ENCODE measurements around the gene MYO18A. TPM values are rescaled to one million over a fixed set of nuclear protein-coding genes. Genes with fewer than 3 reads are reported as not detected.

Gene MYO18A
- total and polyA plus RNA-seq, 5 experiments from 2014 or later, result 4.6 to 69.3 (median 12.6) TPM

DNA sequence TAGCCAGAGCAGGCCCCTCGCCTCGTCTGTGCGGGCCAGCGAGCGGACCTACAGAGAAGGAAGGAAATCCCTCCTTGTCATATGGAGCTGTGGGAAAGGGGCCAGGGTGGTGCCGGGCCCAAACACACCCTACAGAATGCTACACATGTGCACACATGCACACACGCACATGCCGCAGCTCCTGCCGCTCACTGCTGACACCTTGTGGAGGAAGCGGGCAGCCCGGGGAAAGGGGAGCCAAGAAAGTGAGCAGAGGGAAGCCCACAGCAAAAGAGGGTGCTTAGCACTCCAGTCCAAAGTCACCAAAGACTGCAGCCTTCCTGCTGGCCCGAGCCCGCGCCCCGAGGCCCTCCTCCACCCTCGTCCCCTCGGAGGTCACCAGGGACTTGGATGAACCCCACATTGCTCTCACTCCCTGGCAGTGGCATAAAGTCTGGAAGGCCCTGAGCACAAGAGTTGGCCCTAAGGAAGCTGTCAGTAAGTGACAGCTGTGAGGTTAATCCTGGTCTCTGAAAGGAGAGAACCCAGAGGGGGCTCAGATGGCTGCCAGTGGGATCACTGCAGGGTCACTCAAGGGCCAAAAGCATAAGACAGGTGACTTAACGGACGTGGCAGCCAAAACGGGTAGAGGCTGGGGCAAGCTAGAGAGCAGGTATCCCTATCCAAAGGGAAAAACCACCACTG is 68.2 kb downstream of the MYO18A start:
- Mint-ChIP-seq H3K27ac (no peak overlapping the region), H3K36me3 (peaks cover 0 to 56% (median 12%) of the 10 kb centered on the region in 3 donors), H3K4me1 (peaks cover 2 to 8% (median 5%) of the 10 kb centered on the region in 4 donors), H3K27me3 (no peaks in the 10 kb centered on the region), H3K4me3 (no peak overlapping the region), H3K9me3 (no peaks in the 10 kb centered on the region)
- ATAC-seq (peak; percentile 76 to 85), DNase-seq (peak; percentile 34 to 78 (median 62))
- POLR2A ChIA-PET, result interaction anchor here (1.8 kb wide), 1 partner anchor 147 kb away, joined by 9 read pairs; no protein-coding TSS in a partner anchor

DNA sequence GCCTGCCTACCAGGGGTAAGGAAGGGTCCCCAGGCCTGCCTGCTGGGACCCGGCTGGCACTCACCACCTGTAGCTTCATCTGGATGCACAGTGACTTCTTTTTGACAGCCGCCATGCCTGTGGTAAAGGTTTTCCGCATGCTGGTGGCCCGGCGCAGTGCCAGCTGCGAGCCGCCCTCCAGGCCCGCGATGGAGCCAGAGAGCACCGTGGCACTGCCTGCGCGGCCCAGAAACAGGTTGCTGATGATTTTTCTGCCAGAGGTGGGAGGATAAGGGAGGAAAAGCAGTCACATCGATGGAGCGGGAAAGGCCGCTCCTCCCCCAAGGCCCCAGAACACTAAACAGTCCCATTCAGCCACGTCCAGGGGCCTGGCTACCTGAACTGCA is 69.8 kb downstream of the MYO18A start:
- peaks cover 0 to 68% (median 12%) of the 10 kb centered on the region in 3 donors for H3K36me3 Mint-ChIP-seq
- no peak overlapping the region for H3K4me3 Mint-ChIP-seq
- ATAC-seq (no peak), DNase-seq (no peak)
- peak overlapping the region in 3 of 10 donors; percentile 27 to 71 (median 40) for H3K27ac Mint-ChIP-seq
- H3K4me1 Mint-ChIP-seq, result peaks cover 0 to 5% (median 0%) of the 10 kb centered on the region in 4 donors
- H3K9me3 Mint-ChIP-seq, result no peaks in the 10 kb centered on the region
- POLR2A ChIA-PET, result interaction anchor here (0.5 to 1.1 kb wide), 2 partner anchors 13 to 612 kb away, joined by 4 to 6 read pairs; no protein-coding TSS in a partner anchor
- no peaks in the 10 kb centered on the region for H3K27me3 Mint-ChIP-seq

DNA sequence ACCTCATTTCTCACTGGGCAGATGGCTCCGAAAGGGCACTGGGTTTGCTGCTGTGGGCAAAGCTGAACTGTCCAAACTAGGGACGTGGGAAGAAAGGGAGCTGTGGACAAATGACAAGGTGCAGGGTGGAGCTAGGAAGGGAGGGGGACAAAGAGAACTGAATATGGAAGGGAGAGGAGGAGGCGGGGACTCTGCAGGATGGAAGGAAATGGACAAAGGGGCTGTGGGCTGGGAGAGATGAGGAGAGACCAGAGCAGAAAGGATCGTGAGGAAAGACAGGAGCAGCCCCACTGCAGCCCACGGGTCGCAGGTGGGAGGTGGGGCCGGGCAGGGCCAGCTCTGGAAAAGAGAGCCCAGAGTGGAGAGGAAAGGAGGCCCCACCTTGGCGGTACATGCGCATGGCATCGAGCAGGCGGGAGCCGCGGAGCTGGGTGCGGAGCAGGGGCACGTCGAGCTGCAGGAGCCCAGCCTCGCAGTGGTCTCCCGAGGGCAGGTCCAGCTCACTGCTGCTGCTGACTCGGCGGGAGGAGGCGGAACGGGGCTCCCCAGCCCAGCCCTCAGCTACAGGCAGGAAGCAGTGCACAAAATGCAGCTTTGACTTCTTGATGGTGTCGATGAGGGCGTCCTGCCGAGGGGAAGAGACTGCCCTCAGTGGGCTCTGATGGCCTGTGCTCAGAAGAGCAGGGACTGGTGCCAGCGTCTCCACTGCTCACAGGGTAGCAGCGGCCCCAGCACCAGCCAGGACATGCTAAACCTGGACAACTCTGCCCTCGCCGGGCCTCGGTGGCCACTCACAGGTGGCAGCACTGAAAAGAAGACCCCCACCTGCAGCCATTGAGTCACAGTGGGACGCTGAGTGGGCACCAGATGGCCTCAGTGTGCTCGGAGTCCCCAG is 70.5 kb downstream of the MYO18A start:
- Mint-ChIP-seq H3K27ac (no peak overlapping the region), H3K4me3 (no peak overlapping the region), H3K4me1 (peaks cover 0 to 5% (median 0%) of the 10 kb centered on the region in 4 donors), H3K9me3 (no peaks in the 10 kb centered on the region), H3K27me3 (no peaks in the 10 kb centered on the region), H3K36me3 (peaks cover 0 to 74% (median 12%) of the 10 kb centered on the region in 3 donors)
- POLR2A ChIA-PET, result interaction anchor here (0.5 to 1.1 kb wide), 2 partner anchors 14 to 612 kb away, joined by 4 to 6 read pairs; no protein-coding TSS in a partner anchor
- DNase-seq (no peak), ATAC-seq (no peak)

DNA sequence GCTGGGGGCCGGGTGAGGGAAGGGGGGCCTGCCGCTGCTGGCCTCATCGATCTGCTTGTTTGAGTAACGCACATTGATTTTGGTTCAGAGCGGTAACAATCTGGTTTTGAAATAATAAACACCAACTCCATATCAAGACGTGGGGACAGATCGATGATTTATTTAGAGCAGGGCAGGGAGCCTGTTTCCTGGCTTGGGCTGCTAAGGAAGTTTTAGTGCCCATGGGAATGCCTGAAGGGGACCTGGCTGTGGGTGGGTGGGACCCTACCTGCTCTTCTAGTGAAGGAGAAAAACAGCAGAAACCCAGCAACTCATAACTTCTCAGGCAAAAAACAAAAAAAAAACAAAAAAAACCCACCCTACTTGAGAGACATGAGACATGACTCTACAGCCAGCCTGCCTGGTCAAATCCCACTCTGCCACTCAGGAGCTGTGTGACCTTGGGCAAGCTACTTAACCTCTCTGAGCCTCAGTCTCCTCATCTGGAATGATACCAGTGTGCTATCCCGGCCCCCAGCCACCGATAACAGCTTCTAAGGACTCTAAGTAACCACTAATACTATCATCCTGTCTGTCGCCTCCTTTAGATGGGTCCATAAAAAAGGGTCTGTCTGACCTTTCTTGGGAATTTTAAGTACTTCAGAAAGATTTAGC is 71.2 kb downstream of the MYO18A start:
- Mint-ChIP-seq H3K27me3 (no peaks in the 10 kb centered on the region), H3K4me1 (peaks cover 0 to 8% (median 0%) of the 10 kb centered on the region in 4 donors), H3K9me3 (no peaks in the 10 kb centered on the region), H3K4me3 (no peak overlapping the region), H3K27ac (peak overlapping the region in 1 of 10 donors; percentile 63), H3K36me3 (peaks cover 5 to 75% (median 12%) of the 10 kb centered on the region in 3 donors)
- POLR2A ChIA-PET, result no interaction called here
- ATAC-seq (no peak), DNase-seq (no peak)

DNA sequence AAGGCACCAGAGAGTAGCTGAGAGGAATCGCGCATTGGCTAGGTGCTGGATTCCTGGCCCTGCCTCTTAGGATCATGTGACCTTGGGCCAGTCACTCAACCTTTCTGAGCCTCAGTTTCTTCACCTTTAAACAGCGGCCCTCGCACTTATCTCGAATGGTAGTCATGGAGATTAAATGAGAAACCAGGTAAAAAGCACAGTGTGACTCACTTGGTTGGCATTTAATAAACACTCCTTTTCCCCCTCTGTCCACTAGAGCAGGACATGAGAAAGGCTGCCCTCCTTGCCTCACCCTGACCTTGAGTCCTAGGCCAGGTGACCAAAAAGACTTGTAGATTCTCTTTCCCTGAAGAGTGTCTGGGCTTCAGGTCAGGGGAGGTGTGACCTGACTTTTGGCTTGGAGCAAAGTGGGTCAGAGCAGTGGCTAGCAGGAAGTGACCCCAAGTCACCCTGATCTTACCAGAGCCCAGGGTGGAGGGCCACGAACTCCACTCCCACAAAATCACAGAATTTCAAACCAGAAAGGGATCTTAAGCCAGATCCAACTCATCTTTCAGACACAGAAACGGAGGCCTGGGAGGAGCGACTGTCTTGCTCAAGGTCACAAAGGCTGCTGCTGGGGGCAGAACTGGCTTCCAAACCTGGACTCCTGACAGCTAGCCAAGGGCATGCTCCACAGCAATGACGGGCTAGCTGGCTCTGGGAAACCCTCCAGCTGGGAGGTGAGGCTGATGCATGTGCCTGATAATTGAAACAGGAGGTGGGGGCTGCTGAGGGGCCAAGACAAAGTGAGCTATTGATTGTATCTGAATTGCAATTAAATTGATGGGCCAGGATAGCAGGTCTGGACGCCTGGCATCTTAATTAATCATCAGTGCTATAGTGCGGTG is 72.0 kb downstream of the MYO18A start:
- DNase-seq (no peak), ATAC-seq (no peak)
- POLR2A ChIA-PET, result no interaction called here
- Mint-ChIP-seq H3K9me3 (no peaks in the 10 kb centered on the region), H3K36me3 (peaks cover 5 to 83% (median 12%) of the 10 kb centered on the region in 3 donors), H3K27me3 (no peaks in the 10 kb centered on the region), H3K4me1 (peaks cover 0 to 8% (median 0%) of the 10 kb centered on the region in 4 donors), H3K4me3 (no peak overlapping the region), H3K27ac (peak overlapping the region in 1 of 10 donors; percentile 63)

DNA sequence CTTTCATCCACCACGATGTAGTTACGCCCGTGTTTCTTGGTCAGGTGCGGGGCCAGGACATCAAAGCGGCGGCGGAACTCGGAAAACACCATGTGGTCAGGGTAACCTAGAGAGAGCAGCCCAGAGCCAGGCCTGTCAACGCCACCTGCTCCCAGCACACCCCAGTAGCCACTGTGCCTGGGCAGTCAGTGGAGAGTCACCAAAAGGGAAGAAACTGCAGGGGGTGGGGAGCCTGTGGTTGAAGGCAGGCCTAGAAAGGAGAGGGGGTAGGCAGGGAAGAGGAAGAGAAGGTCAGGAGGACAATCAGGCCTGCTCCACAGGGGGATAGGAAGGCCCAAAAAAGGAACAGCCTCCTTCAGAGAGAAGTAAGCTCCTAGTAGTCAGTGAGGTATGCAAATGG is 73.1 kb downstream of the MYO18A start:
- Mint-ChIP-seq H3K9me3 (no peaks in the 10 kb centered on the region), H3K4me3 (no peak overlapping the region), H3K36me3 (peaks cover 5 to 80% (median 12%) of the 10 kb centered on the region in 3 donors), H3K4me1 (peaks cover 0 to 13% (median 0%) of the 10 kb centered on the region in 4 donors), H3K27me3 (no peaks in the 10 kb centered on the region), H3K27ac (peak overlapping the region in 2 of 10 donors; percentile 48 to 62)
- ATAC-seq (no peak), DNase-seq (no peak)
- POLR2A ChIA-PET, result no interaction called here

DNA sequence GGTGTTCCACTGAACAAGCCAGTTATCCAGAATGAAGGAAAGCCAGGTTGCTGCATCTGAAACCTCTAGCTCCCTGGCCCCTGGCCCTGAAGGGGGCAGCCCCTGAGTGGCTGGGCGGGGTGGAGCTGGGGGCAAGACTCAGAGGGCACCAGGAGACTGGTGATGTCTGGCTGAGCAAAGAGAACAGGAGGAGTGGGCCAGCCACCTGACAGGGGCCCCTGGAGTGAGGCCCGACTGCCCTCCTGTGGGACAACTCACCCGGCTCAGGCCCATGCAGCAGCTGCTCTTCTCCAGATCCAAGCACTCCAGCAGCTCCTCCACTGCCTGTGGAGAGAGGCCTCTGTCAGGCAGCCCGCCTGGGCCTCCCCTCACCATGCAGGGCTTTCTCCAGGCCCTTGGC is 76.9 kb downstream of the MYO18A start:
- Mint-ChIP-seq H3K36me3 (peaks cover 5 to 78% (median 7%) of the 10 kb centered on the region in 3 donors), H3K27ac (peak overlapping the region in 1 of 10 donors; percentile 89), H3K4me3 (no peak overlapping the region), H3K4me1 (peaks cover 0 to 17% (median 3%) of the 10 kb centered on the region in 4 donors), H3K27me3 (no peaks in the 10 kb centered on the region), H3K9me3 (no peaks in the 10 kb centered on the region)
- ATAC-seq (no peak), DNase-seq (no peak)
- POLR2A ChIA-PET, result no interaction called here

DNA sequence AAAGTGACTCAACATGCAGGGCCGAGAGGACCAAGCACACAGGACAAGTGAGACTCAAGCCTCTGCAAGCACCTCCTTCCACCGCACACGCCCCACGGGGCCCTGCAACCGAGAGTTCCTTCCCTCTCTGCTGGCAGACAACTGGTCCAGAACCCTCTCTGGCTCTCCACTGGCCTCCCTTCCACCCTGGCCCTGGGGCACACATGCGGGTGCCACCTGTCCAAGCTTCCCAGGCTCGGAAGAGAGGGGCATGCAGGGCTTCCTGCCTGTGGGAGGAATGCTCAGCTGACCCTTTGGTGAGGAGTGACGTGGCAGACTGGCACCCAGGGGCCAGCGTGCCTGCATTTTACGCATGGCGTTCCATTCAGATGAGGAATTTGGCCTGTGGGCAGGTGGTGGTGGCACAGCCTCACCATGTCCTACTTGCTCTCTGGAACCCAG is 77.4 kb downstream of the MYO18A start:
- ATAC-seq (no peak), DNase-seq (no peak)
- H3K27ac Mint-ChIP-seq, result peak overlapping the region in 2 of 10 donors; percentile 25 to 89
- peaks cover 0 to 17% (median 3%) of the 10 kb centered on the region in 4 donors for H3K4me1 Mint-ChIP-seq
- no peaks in the 10 kb centered on the region for H3K27me3 Mint-ChIP-seq
- POLR2A ChIA-PET, result no interaction called here
- no peak overlapping the region for H3K4me3 Mint-ChIP-seq
- H3K36me3 Mint-ChIP-seq, result peaks cover 5 to 78% (median 6%) of the 10 kb centered on the region in 3 donors
- no peaks in the 10 kb centered on the region for H3K9me3 Mint-ChIP-seq

DNA sequence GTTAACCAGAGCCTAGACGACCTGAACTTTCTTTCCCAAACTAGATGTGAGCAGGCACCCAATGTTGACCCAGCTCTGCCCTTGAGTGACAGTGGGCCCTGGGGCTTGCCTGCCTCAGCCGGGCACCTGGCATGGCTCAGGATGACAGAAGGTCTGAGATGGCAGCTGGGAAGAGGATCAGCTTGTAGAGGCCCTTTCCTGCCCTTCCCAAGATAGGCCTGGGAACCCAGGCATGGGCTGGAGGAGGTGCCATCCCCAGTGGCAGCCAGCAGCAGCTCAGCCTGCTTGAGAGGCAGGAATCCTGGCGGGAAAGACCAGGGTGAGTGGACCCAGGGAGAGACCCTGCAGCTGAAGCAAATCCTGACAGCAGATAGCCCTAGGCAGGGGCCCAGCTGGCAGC is 78.2 kb downstream of the MYO18A start:
- no peaks in the 10 kb centered on the region for H3K9me3 Mint-ChIP-seq
- peak overlapping the region in 3 of 10 donors; percentile 7 to 89 (median 20) for H3K27ac Mint-ChIP-seq
- no peak for DNase-seq
- POLR2A ChIA-PET, result no interaction called here
- ATAC-seq, result no peak
- H3K4me3 Mint-ChIP-seq, result no peak overlapping the region
- H3K27me3 Mint-ChIP-seq, result no peaks in the 10 kb centered on the region
- H3K4me1 Mint-ChIP-seq, result peaks cover 0 to 16% (median 3%) of the 10 kb centered on the region in 4 donors
- H3K36me3 Mint-ChIP-seq, result peaks cover 5 to 79% (median 9%) of the 10 kb centered on the region in 3 donors

DNA sequence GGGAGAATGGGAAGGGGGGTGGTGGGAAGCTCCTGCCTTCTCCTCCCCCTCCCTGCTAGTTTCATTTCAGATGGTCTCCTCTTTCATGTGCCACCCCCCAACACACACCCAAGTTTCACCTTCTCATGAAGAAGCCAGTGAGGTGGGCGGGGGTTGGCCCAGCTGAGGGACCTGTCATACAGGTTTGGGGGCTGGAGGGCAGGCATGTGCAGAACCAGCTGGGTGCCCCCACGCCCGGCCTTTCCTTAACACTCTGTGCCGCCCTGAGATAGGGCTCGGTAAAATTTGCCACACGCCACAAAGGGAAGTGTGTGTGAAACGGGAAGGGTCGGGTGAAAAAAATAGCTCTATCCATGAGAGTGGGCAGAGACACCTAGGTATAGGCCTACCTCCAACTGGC is 79.9 kb downstream of the MYO18A start:
- H3K4me1 Mint-ChIP-seq, result peaks cover 0 to 13% (median 3%) of the 10 kb centered on the region in 4 donors
- ATAC-seq, result no peak
- no peaks in the 10 kb centered on the region for H3K9me3 Mint-ChIP-seq
- no peaks in the 10 kb centered on the region for H3K27me3 Mint-ChIP-seq
- DNase-seq, result no peak
- H3K36me3 Mint-ChIP-seq, result peaks cover 5 to 73% (median 10%) of the 10 kb centered on the region in 3 donors
- no peak overlapping the region for H3K27ac Mint-ChIP-seq
- POLR2A ChIA-PET, result no interaction called here
- H3K4me3 Mint-ChIP-seq, result no peak overlapping the region

DNA sequence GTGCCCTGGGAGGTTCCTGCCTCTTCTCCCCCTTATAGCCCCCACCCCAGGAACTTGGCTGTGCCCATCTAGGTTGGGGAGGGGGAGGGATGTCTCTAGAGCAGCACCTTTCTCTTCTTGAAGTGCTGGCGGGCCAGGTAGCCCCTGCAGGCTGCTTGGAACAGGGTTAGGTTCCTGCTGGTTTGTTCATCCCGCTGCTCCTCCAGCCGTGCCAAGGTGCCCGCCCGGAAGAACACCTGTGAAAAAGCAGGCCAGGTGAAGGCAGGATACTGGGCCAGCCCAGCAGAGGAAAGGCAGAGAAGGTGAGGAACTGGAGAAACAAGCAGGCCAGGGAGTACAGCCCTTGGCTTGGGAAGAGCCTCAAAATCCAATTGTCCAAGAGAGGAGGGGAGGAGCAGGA is 80.7 kb downstream of the MYO18A start:
- DNase-seq, result no peak
- Mint-ChIP-seq H3K36me3 (peaks cover 3 to 65% (median 10%) of the 10 kb centered on the region in 3 donors), H3K27me3 (no peaks in the 10 kb centered on the region), H3K4me3 (no peak overlapping the region), H3K27ac (peak overlapping the region in 2 of 10 donors; percentile 43 to 49), H3K9me3 (no peaks in the 10 kb centered on the region), H3K4me1 (peaks cover 0 to 12% (median 3%) of the 10 kb centered on the region in 4 donors)
- ATAC-seq, result no peak
- POLR2A ChIA-PET, result no interaction called here

Measured in naive thymus-derived CD8-positive, alpha-beta T cell (primary cell).